ENCODE measurements around the gene GPR135. TPM values are rescaled to one million over a fixed set of nuclear protein-coding genes. Genes with fewer than 3 reads are reported as not detected.

The GPR135 gene
- total and polyA plus RNA-seq, 2 of the 13 experiments (the other 11 are each of a cell fraction or from before 2014, with no cell fraction given), result 0.46 to 1.3 TPM

DNA sequence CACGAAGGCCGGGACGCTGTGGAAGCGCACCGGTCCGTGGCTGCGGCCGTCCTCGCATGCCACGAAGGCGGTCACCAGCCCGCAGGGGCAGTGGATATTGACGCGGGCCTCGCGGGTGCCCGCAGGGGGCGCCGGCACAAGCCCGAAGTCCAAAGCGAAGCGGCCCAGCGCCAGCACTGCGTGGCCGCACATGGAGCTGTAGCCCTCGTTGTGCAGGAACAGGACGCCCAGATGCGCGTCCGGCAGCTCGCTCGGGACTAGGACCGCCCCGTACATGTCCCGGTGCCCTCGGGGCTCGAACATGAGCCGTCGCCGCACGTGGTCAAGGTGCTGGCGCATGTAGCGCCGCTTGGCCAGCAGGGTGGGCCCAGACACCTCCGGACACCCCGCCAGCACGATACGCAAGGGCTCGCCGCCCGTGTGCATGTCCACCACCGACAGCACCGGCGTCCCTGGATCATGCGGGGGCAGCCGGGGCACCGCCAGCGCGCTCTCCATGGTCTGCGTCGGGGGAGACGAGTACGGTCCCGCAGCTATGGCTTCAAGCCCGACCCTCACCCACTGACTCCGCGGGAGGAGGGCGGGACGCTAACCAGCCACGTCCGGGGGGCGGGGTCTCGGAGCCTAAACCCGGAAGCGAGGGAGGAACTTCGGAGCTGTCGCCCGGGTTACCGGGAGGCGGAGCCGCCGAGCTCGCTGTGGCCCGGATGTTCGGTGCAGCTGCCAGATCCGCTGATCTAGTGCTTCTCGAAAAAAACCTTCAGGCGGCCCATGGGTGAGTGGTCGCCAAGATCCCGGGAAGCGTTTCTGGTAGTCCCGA lies 18.8 kb upstream of the GPR135 start, which contains the start of the genes JKAMP and L3HYPDH (continued):
- TF ChIP-seq, protein P1, sequence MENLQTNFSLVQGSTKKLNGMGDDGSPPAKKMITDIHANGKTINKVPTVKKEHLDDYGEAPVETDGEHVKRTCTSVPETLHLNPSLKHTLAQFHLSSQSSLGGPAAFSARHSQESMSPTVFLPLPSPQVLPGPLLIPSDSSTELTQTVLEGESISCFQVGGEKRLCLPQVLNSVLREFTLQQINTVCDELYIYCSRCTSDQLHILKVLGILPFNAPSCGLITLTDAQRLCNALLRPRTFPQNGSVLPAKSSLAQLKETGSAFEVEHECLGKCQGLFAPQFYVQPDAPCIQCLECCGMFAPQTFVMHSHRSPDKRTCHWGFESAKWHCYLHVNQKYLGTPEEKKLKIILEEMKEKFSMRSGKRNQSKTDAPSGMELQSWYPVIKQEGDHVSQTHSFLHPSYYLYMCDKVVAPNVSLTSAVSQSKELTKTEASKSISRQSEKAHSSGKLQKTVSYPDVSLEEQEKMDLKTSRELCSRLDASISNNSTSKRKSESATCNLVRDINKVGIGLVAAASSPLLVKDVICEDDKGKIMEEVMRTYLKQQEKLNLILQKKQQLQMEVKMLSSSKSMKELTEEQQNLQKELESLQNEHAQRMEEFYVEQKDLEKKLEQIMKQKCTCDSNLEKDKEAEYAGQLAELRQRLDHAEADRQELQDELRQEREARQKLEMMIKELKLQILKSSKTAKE (CRISPR knock-in tag; IDR thresholded peaks at IDR 0.05; ENCODE audit: borderline replicate concordance), result peak; percentile 68; the same call in 1 of the 2 replicates
- TF ChIP-seq ZNF138 (CRISPR knock-in tag; IDR thresholded peaks at IDR 0.05; ENCODE audit: low read depth) (peak; percentile 72), MTF1 (CRISPR knock-in tag; IDR thresholded peaks at IDR 0.05) (peak; percentile 86), ZNF564 (CRISPR knock-in tag; IDR thresholded peaks at IDR 0.05) (peak; percentile 69; the same call in 1 of the 2 replicates), TMF1 (CRISPR knock-in tag; IDR thresholded peaks at IDR 0.05; ENCODE audit: low read depth) (peak; percentile 99), ATF1 (CRISPR knock-in tag; IDR thresholded peaks at IDR 0.05) (no peak), ZNF260 (CRISPR knock-in tag; IDR thresholded peaks at IDR 0.05; ENCODE audit: borderline replicate concordance, low read depth) (no peak; the same call in 1 of the 2 replicates), ZC3H13 (CRISPR knock-in tag; IDR thresholded peaks at IDR 0.05) (peak; percentile 89), SP4 (CRISPR knock-in tag; IDR thresholded peaks at IDR 0.05) (peak; percentile 90), NR2F6 (IDR thresholded peaks at IDR 0.05) (peak; percentile 45; the same call in 1 of the 2 replicates), NR2F6 (CRISPR knock-in tag; IDR thresholded peaks at IDR 0.05) (no peak), ZSCAN25 (CRISPR knock-in tag; IDR thresholded peaks at IDR 0.05) (peak; percentile 72; the same call in 1 of the 2 replicates), ELF1 (CRISPR knock-in tag; IDR thresholded peaks at IDR 0.05) (peak; percentile 99), ZNF33A (CRISPR knock-in tag; IDR thresholded peaks at IDR 0.05; ENCODE audit: borderline replicate concordance) (peak; percentile 81; the same call in 1 of the 2 replicates), NCOA1 (CRISPR knock-in tag; IDR thresholded peaks at IDR 0.05) (0 out of 2 replicates have a peak, but pooled peaks have one; percentile 49), RXRA (CRISPR knock-in tag; IDR thresholded peaks at IDR 0.05) (peak; percentile 55; the same call in 1 of the 2 replicates), ZNF296 (CRISPR knock-in tag; conservative IDR thresholded peaks at IDR 0.05) (no peak; the same call in 1 of the 2 replicates), REL (CRISPR knock-in tag; conservative IDR thresholded peaks at IDR 0.05) (peak; percentile 81; the same call in 1 of the 2 replicates)
- TF ChIP-seq, protein P2, sequence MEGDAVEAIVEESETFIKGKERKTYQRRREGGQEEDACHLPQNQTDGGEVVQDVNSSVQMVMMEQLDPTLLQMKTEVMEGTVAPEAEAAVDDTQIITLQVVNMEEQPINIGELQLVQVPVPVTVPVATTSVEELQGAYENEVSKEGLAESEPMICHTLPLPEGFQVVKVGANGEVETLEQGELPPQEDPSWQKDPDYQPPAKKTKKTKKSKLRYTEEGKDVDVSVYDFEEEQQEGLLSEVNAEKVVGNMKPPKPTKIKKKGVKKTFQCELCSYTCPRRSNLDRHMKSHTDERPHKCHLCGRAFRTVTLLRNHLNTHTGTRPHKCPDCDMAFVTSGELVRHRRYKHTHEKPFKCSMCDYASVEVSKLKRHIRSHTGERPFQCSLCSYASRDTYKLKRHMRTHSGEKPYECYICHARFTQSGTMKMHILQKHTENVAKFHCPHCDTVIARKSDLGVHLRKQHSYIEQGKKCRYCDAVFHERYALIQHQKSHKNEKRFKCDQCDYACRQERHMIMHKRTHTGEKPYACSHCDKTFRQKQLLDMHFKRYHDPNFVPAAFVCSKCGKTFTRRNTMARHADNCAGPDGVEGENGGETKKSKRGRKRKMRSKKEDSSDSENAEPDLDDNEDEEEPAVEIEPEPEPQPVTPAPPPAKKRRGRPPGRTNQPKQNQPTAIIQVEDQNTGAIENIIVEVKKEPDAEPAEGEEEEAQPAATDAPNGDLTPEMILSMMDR (CRISPR knock-in tag; IDR thresholded peaks at IDR 0.05), result peak; percentile 83
- TF ChIP-seq, protein P3, sequence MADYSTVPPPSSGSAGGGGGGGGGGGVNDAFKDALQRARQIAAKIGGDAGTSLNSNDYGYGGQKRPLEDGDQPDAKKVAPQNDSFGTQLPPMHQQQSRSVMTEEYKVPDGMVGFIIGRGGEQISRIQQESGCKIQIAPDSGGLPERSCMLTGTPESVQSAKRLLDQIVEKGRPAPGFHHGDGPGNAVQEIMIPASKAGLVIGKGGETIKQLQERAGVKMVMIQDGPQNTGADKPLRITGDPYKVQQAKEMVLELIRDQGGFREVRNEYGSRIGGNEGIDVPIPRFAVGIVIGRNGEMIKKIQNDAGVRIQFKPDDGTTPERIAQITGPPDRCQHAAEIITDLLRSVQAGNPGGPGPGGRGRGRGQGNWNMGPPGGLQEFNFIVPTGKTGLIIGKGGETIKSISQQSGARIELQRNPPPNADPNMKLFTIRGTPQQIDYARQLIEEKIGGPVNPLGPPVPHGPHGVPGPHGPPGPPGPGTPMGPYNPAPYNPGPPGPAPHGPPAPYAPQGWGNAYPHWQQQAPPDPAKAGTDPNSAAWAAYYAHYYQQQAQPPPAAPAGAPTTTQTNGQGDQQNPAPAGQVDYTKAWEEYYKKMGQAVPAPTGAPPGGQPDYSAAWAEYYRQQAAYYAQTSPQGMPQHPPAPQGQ (CRISPR knock-in tag; IDR thresholded peaks at IDR 0.05; ENCODE audit: borderline replicate concordance), result peak; percentile 81; the same call in 1 of the 2 replicates
- TF ChIP-seq, protein P4, sequence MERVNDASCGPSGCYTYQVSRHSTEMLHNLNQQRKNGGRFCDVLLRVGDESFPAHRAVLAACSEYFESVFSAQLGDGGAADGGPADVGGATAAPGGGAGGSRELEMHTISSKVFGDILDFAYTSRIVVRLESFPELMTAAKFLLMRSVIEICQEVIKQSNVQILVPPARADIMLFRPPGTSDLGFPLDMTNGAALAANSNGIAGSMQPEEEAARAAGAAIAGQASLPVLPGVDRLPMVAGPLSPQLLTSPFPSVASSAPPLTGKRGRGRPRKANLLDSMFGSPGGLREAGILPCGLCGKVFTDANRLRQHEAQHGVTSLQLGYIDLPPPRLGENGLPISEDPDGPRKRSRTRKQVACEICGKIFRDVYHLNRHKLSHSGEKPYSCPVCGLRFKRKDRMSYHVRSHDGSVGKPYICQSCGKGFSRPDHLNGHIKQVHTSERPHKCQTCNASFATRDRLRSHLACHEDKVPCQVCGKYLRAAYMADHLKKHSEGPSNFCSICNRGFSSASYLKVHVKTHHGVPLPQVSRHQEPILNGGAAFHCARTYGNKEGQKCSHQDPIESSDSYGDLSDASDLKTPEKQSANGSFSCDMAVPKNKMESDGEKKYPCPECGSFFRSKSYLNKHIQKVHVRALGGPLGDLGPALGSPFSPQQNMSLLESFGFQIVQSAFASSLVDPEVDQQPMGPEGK (CRISPR knock-in tag; IDR thresholded peaks at IDR 0.05), result peak; percentile 52

Measured in HepG2 (cell line).